Measurements from ENCODE around the gene EEF2. TPM values are rescaled to one million over a fixed set of nuclear protein-coding genes. Genes with fewer than 3 reads are reported as not detected.

Gene EEF2
- total RNA-seq: 1,000 to 10,000 TPM; 3,034 to 7,601 (median 4,897) TPM

GRCh38 chr19:3984908-3985642 is at the start of gene EEF2:
EEF2 (minus strand) TSS chr19:3985463; CDS start chr19:3985380, 83 bp downstream.
- WGBS, 10 experiments: 0 to 3% (median 0%) methylated on average over 1 to 16 of the region's 80 CpGs; no CpG with 5 or more reads in 4 of the 10 experiments
- Histone ChIP-seq H3K27ac (peak within 1 kb of the TSS; percentile 82 to 94), H3K4me3 (peak within 1 kb of the TSS; percentile 92 to 99 (median 96)), H3K4me1 (replicated peaks in 1 of 2) (peaks cover 11 to 16% of the 10 kb centered on the region in 2 donors)
- in situ Hi-C loops (cut with MboI; ENCODE audit: low pct_unique_long_range_greater_than_20kb in 2 of 9, low sequenced_read_pairs in 9 of 9, unreplicated experiment in 9 of 9): no loop called here
- ATAC-seq (replicated peaks in 6 of 8): peak; percentile 6 to 57 (median 39)

GRCh38 chr19:4034048-4035017 is 49.1 kb upstream of the EEF2 start:
- 52 to 100% (median 100%) methylated on average over 1 to 5 of the region's 34 CpGs; no CpG with 5 or more reads in 5 of the 10 experiments for WGBS, 10 experiments
- in situ Hi-C loops (cut with MboI; ENCODE audit: low pct_unique_long_range_greater_than_20kb in 2 of 9, low sequenced_read_pairs in 9 of 9, unreplicated experiment in 9 of 9): no loop called here
- no peak overlapping the region for H3K27ac ChIP-seq

GRCh38 chr19:4033028-4033956 is 48.0 kb upstream of the EEF2 start:
- no peak overlapping the region for H3K27ac ChIP-seq
- H3K4me3 ChIP-seq: no peak overlapping the region
- no peaks in the 10 kb centered on the region for H3K4me1 ChIP-seq (replicated peaks in 1 of 2)
- 80 to 100% (median 96%) methylated on average over 1 to 22 of the region's 63 CpGs; no CpG with 5 or more reads in 3 of the 10 experiments for WGBS, 10 experiments
- in situ Hi-C loops (cut with MboI; ENCODE audit: low pct_unique_long_range_greater_than_20kb in 2 of 9, low sequenced_read_pairs in 9 of 9, unreplicated experiment in 9 of 9): no loop called here
- ATAC-seq (replicated peaks in 6 of 8): no peak

More at GRCh38 chr19:4034048-4035017, 49.1 kb upstream of the EEF2 start:
- peaks cover 0 to 5% of the 10 kb centered on the region in 2 donors for H3K4me1 ChIP-seq (replicated peaks in 1 of 2)
- ATAC-seq (replicated peaks in 6 of 8): peak in 1 of 8 experiments; percentile 2
- H3K4me3 ChIP-seq: no peak overlapping the region

- Histone ChIP-seq H3K27ac (no peak overlapping the region), H3K4me3 (no peak overlapping the region), H3K4me1 (replicated peaks in 1 of 2) (no peaks in the 10 kb centered on the region)
- in situ Hi-C loops (cut with MboI; ENCODE audit: low pct_unique_long_range_greater_than_20kb in 2 of 9, low sequenced_read_pairs in 9 of 9, unreplicated experiment in 9 of 9): no loop called here
- 11 to 100% (median 70%) methylated on average over 2 to 10 of the region's 16 CpGs; no CpG with 5 or more reads in 3 of the 10 experiments for WGBS, 10 experiments
- ATAC-seq (replicated peaks in 6 of 8): peak in 5 of 8 experiments; percentile 10 to 38 (median 15)
Measured at GRCh38 chr19:4032436-4032835, 47.2 kb upstream of the EEF2 start.

GRCh38 chr19:4031420-4031819 is 46.2 kb upstream of the EEF2 start:
- no peak for ATAC-seq (replicated peaks in 6 of 8)
- Histone ChIP-seq H3K4me3 (no peak overlapping the region), H3K27ac (no peak overlapping the region), H3K4me1 (replicated peaks in 1 of 2) (no peaks in the 10 kb centered on the region)
- in situ Hi-C loops (cut with MboI; ENCODE audit: low pct_unique_long_range_greater_than_20kb in 2 of 9, low sequenced_read_pairs in 9 of 9, unreplicated experiment in 9 of 9): no loop called here
- WGBS, 10 experiments: 94% methylated on average over 2 of the region's 11 CpGs; no CpG with 5 or more reads in 9 of the 10 experiments

- whole genome bisulfite sequencing, 10 experiments: 14 to 100% (median 100%) methylated on average over 1 to 3 of the region's 9 CpGs; no CpG with 5 or more reads in 7 of the 10 experiments
- no peak overlapping the region for H3K4me3 ChIP-seq
- in situ Hi-C loops (cut with MboI; ENCODE audit: low pct_unique_long_range_greater_than_20kb in 2 of 9, low sequenced_read_pairs in 9 of 9, unreplicated experiment in 9 of 9): no loop called here
- H3K4me1 ChIP-seq (replicated peaks in 1 of 2): no peaks in the 10 kb centered on the region
- H3K27ac ChIP-seq: no peak overlapping the region
- no peak for ATAC-seq (replicated peaks in 6 of 8)
Measured at GRCh38 chr19:4030981-4031380, 45.7 kb upstream of the EEF2 start.

GRCh38 chr19:4030552-4030951 is 45.3 kb upstream of the EEF2 start:
- in situ Hi-C loops (cut with MboI; ENCODE audit: low pct_unique_long_range_greater_than_20kb in 2 of 9, low sequenced_read_pairs in 9 of 9, unreplicated experiment in 9 of 9): no loop called here
- Histone ChIP-seq H3K4me3 (no peak overlapping the region), H3K27ac (no peak overlapping the region), H3K4me1 (replicated peaks in 1 of 2) (no peaks in the 10 kb centered on the region)
- ATAC-seq (replicated peaks in 6 of 8): no peak
- WGBS, 10 experiments: 100% methylated on average over 1 of the region's 6 CpGs; no CpG with 5 or more reads in 9 of the 10 experiments

- in situ Hi-C loops (cut with MboI; ENCODE audit: low pct_unique_long_range_greater_than_20kb in 2 of 9, low sequenced_read_pairs in 9 of 9, unreplicated experiment in 9 of 9): no loop called here
- no peaks in the 10 kb centered on the region for H3K4me1 ChIP-seq (replicated peaks in 1 of 2)
- 88 to 98% methylated on average over 3 to 17 of the region's 18 CpGs; no CpG with 5 or more reads in 8 of the 10 experiments for WGBS, 10 experiments
- no peak for ATAC-seq (replicated peaks in 6 of 8)
- no peak overlapping the region for H3K27ac ChIP-seq
- no peak overlapping the region for H3K4me3 ChIP-seq
Measured at GRCh38 chr19:4029247-4029614, 44.0 kb upstream of the EEF2 start.

GRCh38 chr19:4028334-4029246 is 43.3 kb upstream of the EEF2 start:
- 85 to 100% (median 100%) methylated on average over 1 to 9 of the region's 48 CpGs; no CpG with 5 or more reads in 5 of the 10 experiments for WGBS, 10 experiments
- H3K27ac ChIP-seq: no peak overlapping the region
- H3K4me3 ChIP-seq: no peak overlapping the region
- no peaks in the 10 kb centered on the region for H3K4me1 ChIP-seq (replicated peaks in 1 of 2)
- in situ Hi-C loops (cut with MboI; ENCODE audit: low pct_unique_long_range_greater_than_20kb in 2 of 9, low sequenced_read_pairs in 9 of 9, unreplicated experiment in 9 of 9): no loop called here
- ATAC-seq (replicated peaks in 6 of 8): peak in 2 of 8 experiments; percentile 3 to 7

GRCh38 chr19:4027146-4027545 is 41.9 kb upstream of the EEF2 start:
- no peak overlapping the region for H3K4me3 ChIP-seq
- ATAC-seq (replicated peaks in 6 of 8): no peak
- 89 to 100% (median 97%) methylated on average over 1 to 14 of the region's 16 CpGs; no CpG with 5 or more reads in 3 of the 10 experiments for WGBS, 10 experiments
- no peak overlapping the region for H3K27ac ChIP-seq
- in situ Hi-C loops (cut with MboI; ENCODE audit: low pct_unique_long_range_greater_than_20kb in 2 of 9, low sequenced_read_pairs in 9 of 9, unreplicated experiment in 9 of 9): no loop called here
- no peaks in the 10 kb centered on the region for H3K4me1 ChIP-seq (replicated peaks in 1 of 2)

GRCh38 chr19:4025317-4025716 is 40.1 kb upstream of the EEF2 start:
- WGBS, 10 experiments: 20 to 68% (median 57%) methylated on average over 1 to 4 of the region's 11 CpGs; no CpG with 5 or more reads in 7 of the 10 experiments
- no peak overlapping the region for H3K27ac ChIP-seq
- H3K4me3 ChIP-seq: no peak overlapping the region
- no peak for ATAC-seq (replicated peaks in 6 of 8)
- H3K4me1 ChIP-seq (replicated peaks in 1 of 2): no peaks in the 10 kb centered on the region
- in situ Hi-C loops (cut with MboI; ENCODE audit: low pct_unique_long_range_greater_than_20kb in 2 of 9, low sequenced_read_pairs in 9 of 9, unreplicated experiment in 9 of 9): no loop called here
